Midbrain (tissue), 1 donor: ENCODE measurements around the gene VDAC1.

ENCODE experiments used
- DNase-seq: peaks from one replicate; lab custom pipeline; 2025; lab: John Stamatoyannopoulos, UW

Gene VDAC1

GRCh38 chr5:133926489-133927299 is 78.1 kb downstream of the VDAC1 start:
- no peak for DNase-seq

- no peak for DNase-seq
Observed at GRCh38 chr5:133925866-133926488, 78.8 kb downstream of the VDAC1 start.

- DNase-seq, result no peak
Observed at GRCh38 chr5:133925269-133925668, 79.5 kb downstream of the VDAC1 start.

GRCh38 chr5:133924221-133924920 is 80.4 kb downstream of the VDAC1 start:
- DNase-seq, result no peak

GRCh38 chr5:133921979-133922378 is 82.8 kb downstream of the VDAC1 start:
- no peak for DNase-seq
